ENCODE results near the gene POLR1A. TPM values are rescaled to one million over a fixed set of nuclear protein-coding genes. Genes with fewer than 3 reads are reported as not detected.

POLR1A gene
- polyA plus RNA-seq (ENCODE audit: insufficient read length): 24.7 TPM
- long read RNA-seq, donor 1: 0 reads
- long read RNA-seq, donor 2, partial matches to known transcripts: 0 of 1 reads
- long read RNA-seq, donor 2, other reads (novel, unspliced or antisense): 0 of 1 reads
- long read RNA-seq, donor 3, partial matches to known transcripts: 5 of 5 reads
- long read RNA-seq, donor 3, other reads (novel, unspliced or antisense): 0 of 5 reads
- long read RNA-seq, donor 4: 0 reads
- long read RNA-seq, donor 5, full-length matches to known transcripts: 1 of 1 reads
- long read RNA-seq, donor 5, partial matches to known transcripts: 0 of 1 reads
- long read RNA-seq, donor 5, other reads (novel, unspliced or antisense): 0 of 1 reads
- long read RNA-seq, donor 6, partial matches to known transcripts: 0 of 1 reads
- long read RNA-seq, donor 6, other reads (novel, unspliced or antisense): 0 of 1 reads
- long read RNA-seq, donor 7, partial matches to known transcripts: 122 of 133 reads
- long read RNA-seq, donor 7, other reads (novel, unspliced or antisense): 10 of 133 reads
- long read RNA-seq, donor 8: 0 reads

DNA sequence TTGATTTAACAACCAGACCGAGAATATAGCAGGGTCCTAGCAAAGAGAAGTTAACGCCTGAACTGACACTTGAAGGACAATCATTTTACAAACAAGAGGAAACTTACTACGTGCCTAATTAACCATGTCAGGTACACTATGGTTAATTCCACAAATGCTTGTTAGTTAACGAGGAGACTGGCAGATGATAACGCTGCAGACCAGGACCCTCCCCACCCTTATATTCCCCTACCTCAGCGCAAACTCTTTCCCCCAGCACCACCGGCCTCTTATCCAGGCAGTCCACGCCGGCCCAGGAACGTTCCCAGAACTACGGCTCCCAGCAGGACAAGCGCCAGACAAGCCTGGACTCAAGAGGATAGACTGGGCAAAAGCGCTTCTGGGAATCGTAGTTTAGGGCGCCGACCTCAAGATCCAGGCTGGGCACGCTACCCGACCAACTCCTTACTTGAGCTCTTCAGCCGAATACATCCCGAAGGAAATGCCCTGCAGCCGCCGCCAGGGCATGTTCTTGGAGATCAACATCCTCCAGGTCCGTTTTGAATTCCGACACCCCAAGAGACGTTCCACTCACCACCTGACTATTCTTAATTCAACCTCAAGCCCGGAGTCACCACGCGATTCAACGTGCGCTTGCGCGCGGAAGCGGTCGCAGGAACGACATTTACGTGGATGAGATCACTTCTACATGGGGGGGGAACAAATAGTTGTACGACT, at the start of gene POLR1A:
TSS of gene POLR1A (minus strand) at position 635 of the 717 bp plus-strand sequence. CDS start at position 525, 110 bp downstream.
- peak; percentile 94 for DNase-seq

DNA sequence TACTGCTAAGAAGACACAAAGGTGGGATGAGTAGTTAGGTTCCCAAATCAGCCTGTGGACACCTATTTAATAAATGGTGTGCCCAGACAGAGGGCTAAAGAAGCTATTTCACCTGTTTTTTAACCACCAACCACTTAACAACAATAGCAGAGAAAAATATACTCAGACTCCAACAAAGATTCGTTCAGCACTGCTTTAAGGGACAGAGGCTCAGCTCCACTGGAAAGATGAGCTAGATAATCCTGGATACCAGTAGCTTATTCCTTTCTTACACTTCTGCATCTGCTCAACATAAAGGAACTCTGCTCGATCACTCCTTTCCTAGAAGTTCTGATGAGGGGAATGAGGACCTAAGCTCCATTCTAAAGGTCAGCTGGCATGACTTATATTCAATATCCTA, 44.8 kb upstream of the POLR1A start:
- no peak for DNase-seq

DNA sequence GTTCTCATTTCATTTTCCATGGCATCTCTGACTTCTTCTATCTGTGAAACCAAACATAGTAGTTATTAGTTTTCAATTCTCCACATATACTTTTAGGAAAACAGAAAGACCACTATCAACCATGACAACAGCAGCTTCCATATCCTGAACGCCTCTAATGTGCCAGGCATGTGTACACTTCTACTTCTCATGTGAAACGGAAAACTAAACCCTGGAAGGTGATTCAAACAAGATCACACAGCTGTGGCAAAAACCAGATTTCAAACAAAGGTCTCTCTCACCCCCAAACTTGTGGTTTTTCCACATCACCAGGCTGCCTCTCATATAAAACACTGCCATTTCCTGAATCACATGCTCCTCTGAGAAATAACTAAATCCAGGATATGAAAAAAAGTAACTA, 42.1 kb upstream of the POLR1A start:
- no peak for DNase-seq

- DNase-seq: no peak
Measured at GRCh38 chr2:86143926-86144685, 38.4 kb upstream of the POLR1A start.

- DNase-seq: no peak
Measured at GRCh38 chr2:86143307-86143706, 37.6 kb upstream of the POLR1A start.

GRCh38 chr2:86142436-86143257, 37.0 kb upstream of the POLR1A start:
- DNase-seq: no peak

- DNase-seq: peak; percentile 48
Measured at GRCh38 chr2:86140969-86141392, 35.3 kb upstream of the POLR1A start.

- no peak for DNase-seq
Measured at GRCh38 chr2:86139981-86140380, 34.3 kb upstream of the POLR1A start.

- no peak for DNase-seq
Measured at GRCh38 chr2:86138736-86139625, 33.3 kb upstream of the POLR1A start.

GRCh38 chr2:86136141-86136540, 30.5 kb upstream of the POLR1A start:
- no peak for DNase-seq

- DNase-seq: no peak
Measured at GRCh38 chr2:86135653-86136052, 30.0 kb upstream of the POLR1A start.

GRCh38 chr2:86134709-86135108, 29.0 kb upstream of the POLR1A start:
- no peak for DNase-seq

DNA sequence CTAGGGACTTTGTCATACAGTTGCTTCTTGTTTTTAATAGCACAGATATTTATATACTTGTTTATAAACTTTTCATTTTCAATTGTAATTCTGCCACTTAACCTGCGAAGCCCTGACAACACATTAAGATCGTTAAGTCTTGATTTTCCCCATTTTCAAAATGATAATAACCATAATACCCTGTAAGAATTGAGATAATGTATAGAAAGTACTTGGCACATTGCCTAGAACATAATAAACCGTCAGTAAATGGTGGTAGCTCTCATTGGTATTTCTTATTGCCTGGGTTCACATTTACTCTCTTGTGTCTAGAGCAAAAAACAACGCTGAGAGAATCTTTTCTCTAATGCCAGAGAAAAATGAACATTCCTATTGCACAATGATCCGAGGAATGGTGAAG, 19.0 kb upstream of the POLR1A start:
- DNase-seq: no peak

- no peak for DNase-seq
Measured at GRCh38 chr2:86123328-86123925, 17.7 kb upstream of the POLR1A start.

- no peak for DNase-seq
Measured at GRCh38 chr2:86118130-86118529, 12.4 kb upstream of the POLR1A start.

- no peak for DNase-seq
Measured at GRCh38 chr2:86107031-86107430, 1.3 kb upstream of the POLR1A start.

DNA sequence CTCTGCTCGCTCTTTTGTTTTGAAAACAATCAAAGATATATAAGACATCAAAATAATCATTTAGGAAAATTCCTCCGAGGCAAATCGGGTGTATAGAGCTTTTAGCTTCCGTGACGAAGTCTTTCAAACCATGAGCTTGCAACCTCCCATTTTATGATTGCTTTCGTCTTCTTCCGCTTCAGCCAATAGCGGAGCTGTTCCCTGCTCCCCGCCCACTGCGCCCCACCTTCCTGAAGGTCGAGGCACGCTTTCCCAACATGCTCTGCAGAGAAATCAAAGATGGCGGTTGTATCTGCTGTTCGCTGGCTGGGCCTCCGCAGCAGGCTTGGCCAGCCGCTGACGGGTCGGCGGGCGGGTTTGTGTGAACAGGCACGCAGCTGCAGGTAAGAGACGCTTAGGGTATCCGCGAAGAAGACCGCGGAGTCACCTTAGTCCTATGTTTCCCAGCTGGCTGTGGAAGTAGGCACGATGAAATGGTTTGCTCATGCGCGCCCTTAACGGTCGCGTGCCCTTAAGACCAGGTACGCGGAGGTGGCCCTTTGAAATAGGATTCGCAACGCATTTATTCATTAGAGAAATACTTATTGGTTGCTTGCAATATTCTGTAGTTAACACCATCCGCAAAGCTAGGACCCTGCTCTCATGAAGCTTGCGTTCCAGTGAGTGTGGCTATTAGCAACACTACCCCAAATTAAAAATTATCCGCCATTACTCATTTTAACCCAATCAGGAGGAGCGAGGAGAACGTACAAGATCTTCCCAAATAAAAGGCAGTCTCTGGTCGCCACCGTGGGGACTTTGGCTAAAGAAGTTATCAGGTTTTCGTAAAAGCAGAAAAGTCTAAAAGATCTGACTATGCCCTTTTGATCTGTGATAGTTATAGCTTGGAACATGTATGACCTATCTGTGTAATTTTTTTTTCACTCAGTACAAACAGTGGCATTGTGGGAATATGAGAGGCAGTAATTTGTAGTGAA, 571 bp upstream of the POLR1A start, which contains the start of gene PTCD3:
TSS of gene PTCD3 (plus strand) at position 267 of the 977 bp plus-strand sequence. CDS start at position 280, 13 bp downstream.
- DNase-seq: peak; percentile 95

DNA sequence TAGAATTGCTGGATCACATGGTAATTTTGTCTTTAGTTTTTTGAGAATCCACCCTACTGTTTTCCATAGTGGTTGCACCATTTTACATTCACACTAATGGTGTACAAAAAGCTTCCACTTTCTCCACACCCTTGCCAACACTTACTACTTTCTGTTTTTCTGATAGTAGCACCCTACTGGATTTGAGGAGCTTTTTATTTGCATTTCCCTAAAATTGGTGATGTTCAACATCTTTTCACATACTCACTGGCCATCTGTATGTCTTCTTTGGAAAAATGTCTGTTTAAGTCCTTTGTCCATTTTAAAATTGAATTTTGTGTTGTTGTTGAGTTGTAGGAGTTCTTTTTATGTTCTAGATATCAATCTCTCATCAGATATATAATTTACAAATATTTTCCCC, 3.5 kb downstream of the POLR1A start:
- no peak for DNase-seq

DNA sequence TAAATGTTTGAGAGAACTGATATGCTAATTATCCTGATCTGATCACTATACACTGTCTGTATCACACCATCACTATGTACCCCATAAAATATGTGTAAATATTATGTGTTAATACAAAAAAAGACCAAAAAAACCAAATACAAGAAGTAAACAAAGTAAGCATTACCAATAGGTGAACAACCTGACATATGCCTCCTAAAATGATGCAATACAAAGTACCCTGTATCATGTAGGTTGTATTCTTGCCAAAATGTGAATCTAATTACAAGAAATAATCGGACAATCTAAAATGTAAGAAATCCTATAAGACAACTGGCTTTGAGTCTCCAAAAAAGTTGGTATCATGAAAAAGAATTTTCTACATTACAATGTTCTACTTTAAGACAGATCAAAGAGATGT, 7.8 kb downstream of the POLR1A start:
- no peak for DNase-seq

Data from left kidney (tissue), 8 donors.